ENCODE measurements around the gene CABLES1.

- TF ChIP-seq CTCF (conservative IDR thresholded peaks at IDR 0.05): no peak
- no peak for TF ChIP-seq EZH2 (IDR thresholded peaks at IDR 0.05; ENCODE audit: low read depth)
Measured at GRCh38 chr18:23095463-23095862, 39.8 kb upstream of the CABLES1 start.
